ENCODE results near the gene SPSB3. TPM values are rescaled to one million over a fixed set of nuclear protein-coding genes. Genes with fewer than 3 reads are reported as not detected.

Gene SPSB3
- total and polyA plus RNA-seq, 2 donors: 29.2 to 81.7 TPM

- Histone ChIP-seq H3K4me1 (ENCODE audit: insufficient read depth) (no peaks in the 10 kb centered on the region), H3K27ac (ENCODE audit: low read depth) (no peak overlapping the region), H3K4me3 (ENCODE audit: low read depth, low read length) (no peak overlapping the region), H3K36me3 (ENCODE audit: insufficient read depth) (peaks cover 7% of the 10 kb centered on the region)
- no peak for DNase-seq (ENCODE audit: extremely low spot score)
- 86% methylated on average over 24 of the region's 24 CpGs for WGBS
Observed at GRCh38 chr16:1762879-1763520, 19.4 kb downstream of the SPSB3 start.

- 86% methylated on average over 30 of the region's 30 CpGs for WGBS
- H3K4me1 ChIP-seq (ENCODE audit: insufficient read depth): no peaks in the 10 kb centered on the region
- DNase-seq (ENCODE audit: extremely low spot score): no peak
- H3K4me3 ChIP-seq (ENCODE audit: low read depth, low read length): no peak overlapping the region
- H3K36me3 ChIP-seq (ENCODE audit: insufficient read depth): peaks cover 7% of the 10 kb centered on the region
- no peak overlapping the region for H3K27ac ChIP-seq (ENCODE audit: low read depth)
Observed at GRCh38 chr16:1762196-1762878, 20.0 kb downstream of the SPSB3 start.

GRCh38 chr16:1761751-1762150 is 20.6 kb downstream of the SPSB3 start:
- H3K4me3 ChIP-seq (ENCODE audit: low read depth, low read length): no peak overlapping the region
- no peak overlapping the region for H3K27ac ChIP-seq (ENCODE audit: low read depth)
- 93% methylated on average over 15 of the region's 15 CpGs for WGBS
- DNase-seq (ENCODE audit: extremely low spot score): no peak
- peaks cover 7% of the 10 kb centered on the region for H3K36me3 ChIP-seq (ENCODE audit: insufficient read depth)
- H3K4me1 ChIP-seq (ENCODE audit: insufficient read depth): no peaks in the 10 kb centered on the region

GRCh38 chr16:1760911-1761310 is 21.5 kb downstream of the SPSB3 start:
- Histone ChIP-seq H3K27ac (ENCODE audit: low read depth) (no peak overlapping the region), H3K36me3 (ENCODE audit: insufficient read depth) (peaks cover 7% of the 10 kb centered on the region), H3K4me3 (ENCODE audit: low read depth, low read length) (no peak overlapping the region), H3K4me1 (ENCODE audit: insufficient read depth) (no peaks in the 10 kb centered on the region)
- WGBS: 85% methylated on average over 15 of the region's 15 CpGs
- no peak for DNase-seq (ENCODE audit: extremely low spot score)

- Histone ChIP-seq H3K4me3 (ENCODE audit: low read depth, low read length) (no peak overlapping the region), H3K36me3 (ENCODE audit: insufficient read depth) (peaks cover 3% of the 10 kb centered on the region), H3K27ac (ENCODE audit: low read depth) (no peak overlapping the region), H3K4me1 (ENCODE audit: insufficient read depth) (no peaks in the 10 kb centered on the region)
- WGBS: 95% methylated on average over 21 of the region's 21 CpGs
- no peak for DNase-seq (ENCODE audit: extremely low spot score)
Observed at GRCh38 chr16:1759511-1759910, 22.9 kb downstream of the SPSB3 start.

GRCh38 chr16:1758923-1759322 is 23.4 kb downstream of the SPSB3 start:
- Histone ChIP-seq H3K4me3 (ENCODE audit: low read depth, low read length) (no peak overlapping the region), H3K36me3 (ENCODE audit: insufficient read depth) (peaks cover 3% of the 10 kb centered on the region), H3K4me1 (ENCODE audit: insufficient read depth) (no peaks in the 10 kb centered on the region), H3K27ac (ENCODE audit: low read depth) (no peak overlapping the region)
- no peak for DNase-seq (ENCODE audit: extremely low spot score)
- WGBS: 89% methylated on average over 18 of the region's 18 CpGs

GRCh38 chr16:1757714-1758461 is 24.5 kb downstream of the SPSB3 start:
- no peak for DNase-seq (ENCODE audit: extremely low spot score)
- 94% methylated on average over 37 of the region's 37 CpGs for WGBS
- no peak overlapping the region for H3K4me3 ChIP-seq (ENCODE audit: low read depth, low read length)
- H3K27ac ChIP-seq (ENCODE audit: low read depth): no peak overlapping the region
- no peaks in the 10 kb centered on the region for H3K4me1 ChIP-seq (ENCODE audit: insufficient read depth)
- H3K36me3 ChIP-seq (ENCODE audit: insufficient read depth): peaks cover 3% of the 10 kb centered on the region

- no peak overlapping the region for H3K4me3 ChIP-seq (ENCODE audit: low read depth, low read length)
- H3K4me1 ChIP-seq (ENCODE audit: insufficient read depth): no peaks in the 10 kb centered on the region
- H3K36me3 ChIP-seq (ENCODE audit: insufficient read depth): no peaks in the 10 kb centered on the region
- 95% methylated on average over 12 of the region's 12 CpGs for WGBS
- no peak overlapping the region for H3K27ac ChIP-seq (ENCODE audit: low read depth)
- DNase-seq (ENCODE audit: extremely low spot score): no peak
Observed at GRCh38 chr16:1754204-1754603, 28.2 kb downstream of the SPSB3 start.

- Histone ChIP-seq H3K4me3 (ENCODE audit: low read depth, low read length) (no peak overlapping the region), H3K4me1 (ENCODE audit: insufficient read depth) (no peaks in the 10 kb centered on the region), H3K36me3 (ENCODE audit: insufficient read depth) (peaks cover 2% of the 10 kb centered on the region), H3K27ac (ENCODE audit: low read depth) (no peak overlapping the region)
- DNase-seq (ENCODE audit: extremely low spot score): no peak
- WGBS: 92% methylated on average over 14 of the region's 14 CpGs
Observed at GRCh38 chr16:1752853-1753252, 29.5 kb downstream of the SPSB3 start.

- H3K27ac ChIP-seq (ENCODE audit: low read depth): no peak overlapping the region
- H3K4me3 ChIP-seq (ENCODE audit: low read depth, low read length): no peak overlapping the region
- DNase-seq (ENCODE audit: extremely low spot score): no peak
- no peaks in the 10 kb centered on the region for H3K4me1 ChIP-seq (ENCODE audit: insufficient read depth)
- 97% methylated on average over 16 of the region's 16 CpGs for WGBS
- peaks cover 4% of the 10 kb centered on the region for H3K36me3 ChIP-seq (ENCODE audit: insufficient read depth)
Observed at GRCh38 chr16:1751946-1752345, 30.4 kb downstream of the SPSB3 start.

GRCh38 chr16:1749152-1750117 is 32.9 kb downstream of the SPSB3 start:
- no peak overlapping the region for H3K4me3 ChIP-seq (ENCODE audit: low read depth, low read length)
- WGBS: 95% methylated on average over 29 of the region's 29 CpGs
- peaks cover 4% of the 10 kb centered on the region for H3K36me3 ChIP-seq (ENCODE audit: insufficient read depth)

GRCh38 chr16:1747934-1748333 is 34.4 kb downstream of the SPSB3 start:
- Histone ChIP-seq H3K27ac (ENCODE audit: low read depth) (no peak overlapping the region), H3K36me3 (ENCODE audit: insufficient read depth) (peaks cover 4% of the 10 kb centered on the region), H3K4me1 (ENCODE audit: insufficient read depth) (no peaks in the 10 kb centered on the region), H3K4me3 (ENCODE audit: low read depth, low read length) (no peak overlapping the region)
- WGBS: 86% methylated on average over 11 of the region's 11 CpGs
- no peak for DNase-seq (ENCODE audit: extremely low spot score)

More at GRCh38 chr16:1749152-1750117, 32.9 kb downstream of the SPSB3 start:
- no peak overlapping the region for H3K27ac ChIP-seq (ENCODE audit: low read depth)
- no peaks in the 10 kb centered on the region for H3K4me1 ChIP-seq (ENCODE audit: insufficient read depth)
- DNase-seq (ENCODE audit: extremely low spot score): no peak

GRCh38 chr16:1746693-1747195 is 35.6 kb downstream of the SPSB3 start:
- H3K36me3 ChIP-seq (ENCODE audit: insufficient read depth): peaks cover 4% of the 10 kb centered on the region
- no peak overlapping the region for H3K4me3 ChIP-seq (ENCODE audit: low read depth, low read length)
- no peak overlapping the region for H3K27ac ChIP-seq (ENCODE audit: low read depth)
- H3K4me1 ChIP-seq (ENCODE audit: insufficient read depth): no peaks in the 10 kb centered on the region
- WGBS: 92% methylated on average over 31 of the region's 31 CpGs
- no peak for DNase-seq (ENCODE audit: extremely low spot score)
